GM18907 (cell line): ENCODE results near the gene TYMP.
A peak's percentile ranks its signal among the peaks of the same experiment; 100 is the strongest.

Experiments used
- ATAC-seq: cut with Tn5 transposase; IDR thresholded peaks from one replicate; pipeline ENCODE4 v1.9.1; 2021; ENCODE audit warnings: mild to moderate bottlenecking, moderate library complexity; ENCODE audit not compliant: unreplicated experiment

Gene TYMP

GRCh38 chr22:50563413-50564160 lies 33.8 kb upstream of the TYMP start:
- peak; percentile 13 for ATAC-seq

- peak; percentile 86 for ATAC-seq
These were observed 33.0 kb upstream of the TYMP start, which contains the start of gene SYCE3 for GRCh38 chr22:50562523-50563412. SYCE3 (minus strand) TSS chr22:50562919; CDS start chr22:50556405, 6,514 bp downstream.

GRCh38 chr22:50561401-50562358 lies 31.9 kb upstream of the TYMP start:
- no peak for ATAC-seq

- ATAC-seq, result no peak
These were observed 30.2 kb upstream of the TYMP start for GRCh38 chr22:50560034-50560433.

- ATAC-seq, result no peak
These were observed 26.9 kb upstream of the TYMP start for GRCh38 chr22:50556703-50557102.

- ATAC-seq, result no peak
These were observed 23.5 kb upstream of the TYMP start for GRCh38 chr22:50553310-50553709.

- ATAC-seq, result no peak
These were observed 21.4 kb upstream of the TYMP start for GRCh38 chr22:50551160-50551752.

- ATAC-seq, result no peak
These were observed 20.6 kb upstream of the TYMP start for GRCh38 chr22:50550395-50550794.

GRCh38 chr22:50548921-50549790 lies 19.3 kb upstream of the TYMP start:
- no peak for ATAC-seq

- no peak for ATAC-seq
These were observed 18.5 kb upstream of the TYMP start for GRCh38 chr22:50548040-50548920.

- ATAC-seq, result no peak
These were observed 17.6 kb upstream of the TYMP start for GRCh38 chr22:50547263-50547985.

- no peak for ATAC-seq
These were observed 16.8 kb upstream of the TYMP start for GRCh38 chr22:50546326-50547262.

GRCh38 chr22:50545522-50546325 lies 15.9 kb upstream of the TYMP start, which contains the start of gene KLHDC7B:
KLHDC7B (plus strand) TSS chr22:50545899; CDS start chr22:50546244, 345 bp downstream.
- ATAC-seq, result no peak

- ATAC-seq, result no peak
These were observed 15.0 kb upstream of the TYMP start for GRCh38 chr22:50544746-50545253.

GRCh38 chr22:50544078-50544745 lies 14.4 kb upstream of the TYMP start:
- ATAC-seq, result no peak
